Pulmonary artery endothelial cell (primary cell): ENCODE results near the gene GADL1. TPM values are rescaled to one million over a fixed set of nuclear protein-coding genes. Genes with fewer than 3 reads are reported as not detected.

Source experiments
- DNase-seq: peaks from one replicate; pipeline ENCODE4 v3.0.0-alpha.2; 2011; ENCODE audit warnings: low read depth, low spot score
- total RNA-seq: library from RNA; depleted of rRNA; stranded (reverse); fragments of >200 nt; gene quantifications from 2 replicates; pipeline ENCODE4 v1.2.3, GENCODE V29; 2014

The GADL1 gene, protein sequence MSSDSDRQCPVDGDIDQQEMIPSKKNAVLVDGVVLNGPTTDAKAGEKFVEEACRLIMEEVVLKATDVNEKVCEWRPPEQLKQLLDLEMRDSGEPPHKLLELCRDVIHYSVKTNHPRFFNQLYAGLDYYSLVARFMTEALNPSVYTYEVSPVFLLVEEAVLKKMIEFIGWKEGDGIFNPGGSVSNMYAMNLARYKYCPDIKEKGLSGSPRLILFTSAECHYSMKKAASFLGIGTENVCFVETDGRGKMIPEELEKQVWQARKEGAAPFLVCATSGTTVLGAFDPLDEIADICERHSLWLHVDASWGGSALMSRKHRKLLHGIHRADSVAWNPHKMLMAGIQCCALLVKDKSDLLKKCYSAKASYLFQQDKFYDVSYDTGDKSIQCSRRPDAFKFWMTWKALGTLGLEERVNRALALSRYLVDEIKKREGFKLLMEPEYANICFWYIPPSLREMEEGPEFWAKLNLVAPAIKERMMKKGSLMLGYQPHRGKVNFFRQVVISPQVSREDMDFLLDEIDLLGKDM
- total RNA-seq, result not detected in 2 replicates

DNA sequence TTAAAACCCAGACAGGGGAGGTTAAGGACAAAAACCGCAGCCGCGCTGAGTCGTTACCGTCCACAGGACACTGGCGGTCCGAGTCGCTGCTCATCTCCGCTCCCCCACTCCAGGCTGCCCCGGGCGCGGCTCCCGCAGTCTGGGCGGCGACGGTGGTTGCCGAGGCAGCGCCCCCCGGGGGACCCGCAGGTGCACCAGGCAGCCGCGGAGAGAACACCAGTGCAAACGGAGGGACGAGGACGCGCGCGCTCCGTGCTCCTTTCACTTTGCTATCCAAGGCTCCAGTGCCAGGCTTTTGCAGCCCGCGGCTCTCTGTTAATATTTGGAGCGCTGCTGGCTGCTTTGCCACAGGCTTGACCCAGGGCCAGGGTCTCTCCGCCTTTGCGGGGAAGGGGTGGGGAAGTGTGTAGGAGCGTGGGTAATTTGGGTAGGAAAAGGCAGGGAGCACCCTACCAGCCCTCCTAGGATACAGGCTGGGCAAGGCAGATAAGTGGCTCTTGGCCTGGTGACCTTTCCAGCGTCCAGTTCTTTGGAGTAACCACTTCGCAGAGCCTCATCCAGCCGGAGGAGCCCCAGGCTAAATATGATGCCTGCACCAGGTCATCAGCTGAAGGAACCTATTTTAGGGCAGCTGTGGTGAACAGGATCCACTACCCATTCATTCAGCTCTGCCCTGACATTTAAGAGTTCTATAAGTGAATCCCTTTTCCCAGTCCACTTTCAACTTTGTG, at the start of gene GADL1:
GADL1 (minus strand) TSS at position 141 of the 731 bp plus-strand sequence; CDS start at position 94, 47 bp downstream.
- DNase-seq, result no peak

- no peak for DNase-seq
Measured at GRCh38 chr3:30944124-30944523, 49.7 kb upstream of the GADL1 start.

- DNase-seq, result no peak
Measured at GRCh38 chr3:30943206-30943605, 48.7 kb upstream of the GADL1 start.

GRCh38 chr3:30941342-30941741, 46.9 kb upstream of the GADL1 start:
- no peak for DNase-seq

- DNase-seq, result no peak
Measured at GRCh38 chr3:30940740-30941139, 46.3 kb upstream of the GADL1 start.

GRCh38 chr3:30934208-30934550, 39.7 kb upstream of the GADL1 start:
- peak; percentile 37 for DNase-seq

DNA sequence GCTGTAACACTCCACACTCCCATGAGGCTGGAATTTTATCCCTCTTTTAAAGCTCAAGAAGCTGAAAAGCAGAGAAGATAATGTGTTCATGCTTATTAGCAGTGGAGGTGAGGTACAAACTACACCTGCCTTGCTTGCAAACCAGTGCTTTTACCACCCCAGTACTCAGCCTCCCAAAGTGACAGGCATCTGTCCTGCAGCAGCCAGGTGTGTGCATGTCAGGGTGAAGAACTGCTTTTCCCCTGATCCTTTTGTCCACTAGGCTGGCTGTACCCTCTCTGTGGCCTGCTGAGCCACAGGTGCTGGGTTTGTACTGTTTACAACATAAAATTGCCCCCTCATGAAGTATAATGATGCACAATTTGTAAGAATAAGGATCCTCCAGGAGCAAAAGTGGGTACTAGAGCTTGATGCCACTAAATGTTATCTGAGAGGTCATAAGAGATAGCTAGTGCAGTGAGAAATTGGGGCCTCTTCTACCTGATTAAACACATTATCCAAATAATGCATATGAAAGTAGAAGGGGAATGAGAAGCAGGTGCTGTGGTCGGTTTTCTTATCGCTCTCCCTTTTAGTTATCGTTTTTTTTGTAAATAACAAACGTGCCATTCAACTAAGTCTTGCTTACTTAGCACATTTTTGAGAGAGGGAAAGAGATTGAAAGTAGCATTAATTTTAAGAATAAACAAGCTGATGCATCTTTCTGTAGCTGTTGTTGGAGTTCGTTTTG, 39.2 kb upstream of the GADL1 start:
- no peak for DNase-seq

- DNase-seq, result no peak
Measured at GRCh38 chr3:30932513-30933098, 38.1 kb upstream of the GADL1 start.

- no peak for DNase-seq
Measured at GRCh38 chr3:30924763-30925162, 30.3 kb upstream of the GADL1 start.

DNA sequence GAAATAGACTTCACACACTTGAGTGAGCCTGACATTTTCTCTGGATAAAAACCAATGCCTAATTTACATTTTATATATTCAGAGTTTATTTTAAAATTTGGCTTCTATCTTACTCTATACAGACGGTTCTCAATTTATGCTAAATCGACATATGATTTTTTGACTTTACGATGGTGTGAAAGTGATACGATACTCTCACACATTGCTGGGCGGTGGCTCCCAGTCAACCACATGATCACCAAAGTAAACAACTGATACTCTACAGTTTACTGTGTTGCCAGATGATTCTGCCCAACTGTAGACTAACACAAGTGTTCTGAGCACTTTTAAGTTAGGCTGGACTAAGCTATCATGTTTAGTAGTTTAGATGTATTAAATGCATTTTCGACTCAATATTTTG, 25.1 kb upstream of the GADL1 start:
- no peak for DNase-seq

- DNase-seq, result no peak
Measured at GRCh38 chr3:30918761-30919160, 24.3 kb upstream of the GADL1 start.

DNA sequence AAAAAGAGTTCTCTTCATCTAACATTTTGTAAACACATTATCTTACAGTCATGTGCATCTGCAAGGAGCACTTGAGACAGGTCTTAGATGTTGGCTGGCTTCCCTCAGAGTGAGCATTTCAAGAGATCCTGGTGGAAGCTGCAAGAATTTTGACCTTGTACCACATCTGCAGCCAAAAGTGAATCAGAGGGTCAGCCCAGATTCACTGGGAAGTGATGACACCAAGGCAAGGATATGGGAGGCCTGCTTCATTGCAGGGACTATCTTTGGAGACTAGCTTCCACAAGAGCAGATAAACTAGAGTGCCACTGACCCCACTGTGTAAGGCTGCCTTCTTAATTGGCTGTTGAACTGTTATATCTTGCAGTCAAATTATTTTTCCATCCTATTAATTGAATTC, 21.3 kb upstream of the GADL1 start:
- DNase-seq, result no peak

DNA sequence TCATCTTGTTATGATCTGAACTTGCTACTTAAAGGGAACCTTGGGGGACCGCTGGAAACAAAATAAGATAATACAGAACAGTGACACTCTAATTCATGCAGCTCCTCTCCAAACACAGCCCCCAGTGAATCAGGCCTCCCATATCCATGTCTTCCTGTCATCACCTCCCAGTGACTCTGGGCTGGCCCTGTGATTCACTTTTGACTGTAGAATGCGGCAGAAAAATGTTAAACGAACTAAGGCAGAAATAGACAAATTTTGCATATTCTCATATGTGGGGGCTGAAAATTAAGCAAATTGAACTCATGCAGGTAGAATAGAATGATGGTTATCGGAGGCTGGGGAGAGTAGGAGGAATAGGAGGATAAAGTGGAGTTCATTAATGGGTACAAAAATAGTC, 20.2 kb upstream of the GADL1 start:
- no peak for DNase-seq

DNA sequence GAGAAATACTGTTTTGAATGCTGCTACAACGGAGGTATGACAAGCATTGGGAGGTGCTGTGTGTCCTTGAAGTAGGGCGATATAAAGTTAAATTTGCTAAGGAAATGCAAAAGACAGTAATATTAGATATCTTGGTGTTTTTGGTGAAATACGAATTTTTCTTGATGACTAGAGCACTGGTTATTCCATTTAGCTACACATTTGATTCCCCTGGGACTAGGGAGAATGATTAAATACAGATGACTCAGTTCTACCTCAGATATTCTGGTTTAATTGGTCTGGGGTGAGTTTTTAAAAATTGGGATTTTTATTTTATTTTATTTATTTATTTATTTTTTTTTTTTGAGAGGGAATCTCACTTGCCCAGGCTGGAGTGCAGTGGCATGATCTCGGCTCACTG, 18.7 kb upstream of the GADL1 start:
- DNase-seq, result no peak

DNA sequence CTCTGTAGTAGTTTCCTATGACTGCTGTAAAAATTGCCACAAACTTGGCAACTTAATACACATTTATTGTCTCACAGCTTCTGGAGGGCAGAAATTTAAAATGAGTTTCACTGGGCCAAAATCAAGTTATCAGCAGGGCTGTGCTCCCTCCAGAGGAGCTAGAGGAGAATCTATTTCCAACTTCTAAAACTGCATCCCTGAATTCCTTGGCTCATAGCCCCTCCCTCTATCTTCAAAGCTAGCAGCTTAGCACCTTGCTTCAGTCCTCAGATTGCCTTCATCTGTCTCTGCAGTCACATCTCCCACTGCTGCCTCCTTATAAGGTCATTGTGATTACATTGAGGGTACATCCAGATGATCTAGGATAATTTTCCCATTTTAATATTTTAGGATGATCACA, 17.8 kb upstream of the GADL1 start:
- no peak for DNase-seq

DNA sequence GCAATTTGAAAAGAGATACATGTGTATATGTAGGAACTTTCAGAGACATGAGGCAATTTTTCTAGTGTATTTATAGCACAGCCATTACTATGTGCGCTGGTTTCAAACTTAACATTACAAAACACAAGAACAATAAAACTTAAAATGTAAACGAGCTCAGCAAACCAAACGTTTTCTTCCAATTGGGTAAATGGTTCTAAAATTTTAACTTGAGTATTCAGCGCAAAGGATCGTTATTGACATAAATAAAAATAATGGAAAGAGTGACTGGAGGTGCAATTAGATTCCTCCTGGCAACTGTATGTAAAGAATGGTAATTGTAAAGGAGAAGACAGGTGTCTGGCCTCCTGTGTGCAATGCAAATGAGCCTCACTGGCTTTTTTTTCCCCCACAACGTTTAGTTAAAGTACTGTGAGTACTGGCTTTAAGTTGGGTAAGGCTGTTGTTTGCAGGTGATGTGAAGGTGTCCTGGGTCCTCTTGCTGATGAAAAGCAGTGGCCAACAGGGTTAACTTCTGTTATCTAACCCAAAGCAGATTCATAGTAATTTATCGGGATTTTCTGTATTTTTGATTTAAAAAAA, 14.1 kb upstream of the GADL1 start:
- DNase-seq, result no peak

GRCh38 chr3:30904996-30905395, 10.5 kb upstream of the GADL1 start:
- no peak for DNase-seq

- no peak for DNase-seq
Measured at GRCh38 chr3:30895329-30895728, 868 bp upstream of the GADL1 start.

GRCh38 chr3:30893678-30894325, 659 bp downstream of the GADL1 start:
- DNase-seq, result no peak

GRCh38 chr3:30890907-30891306, 3.6 kb downstream of the GADL1 start:
- no peak for DNase-seq

- DNase-seq, result no peak
Measured at GRCh38 chr3:30886888-30887287, 7.6 kb downstream of the GADL1 start.
